H9 (cell line): ENCODE measurements around the gene KRT34. TPM values are rescaled to one million over a fixed set of nuclear protein-coding genes. Genes with fewer than 3 reads are reported as not detected.

ENCODE experiments used
- DNase-seq: peaks from one replicate; pipeline ENCODE4 v3.0.0-alpha.2; 2017
- H2AFZ ChIP-seq: one replicate; pipeline ENCODE4 v1.6.1; 2013; ENCODE audit warnings: mild to moderate bottlenecking, low read length, control low read depth, moderate library complexity
- H2AK5ac ChIP-seq: 2 replicates; pipeline ENCODE4 v1.6.1; 2013; ENCODE audit warnings: low read length, control low read depth, mixed read lengths; ENCODE audit not compliant: insufficient read length
- H2BK120ac ChIP-seq: one replicate; pipeline ENCODE4 v1.6.1; 2013; ENCODE audit warnings: low read depth, mild to moderate bottlenecking, low read length, control low read depth, inconsistent platforms; ENCODE audit not compliant: poor library complexity, severe bottlenecking
- H2BK12ac ChIP-seq: 2 replicates; pipeline ENCODE4 v1.6.1; 2013; ENCODE audit warnings: low read length, control low read depth, mixed read lengths, low read depth; ENCODE audit not compliant: insufficient read length
- H2BK15ac ChIP-seq: 2 replicates; pipeline ENCODE4 v1.6.1; 2013; ENCODE audit warnings: low read depth, low read length, control low read depth
- H2BK20ac ChIP-seq: one replicate; pipeline ENCODE4 v1.6.1; 2013; ENCODE audit warnings: low read depth, mild to moderate bottlenecking, low read length, control low read depth, inconsistent platforms; ENCODE audit not compliant: poor library complexity, severe bottlenecking
- H2BK5ac ChIP-seq: 2 replicates; pipeline ENCODE4 v1.6.1; 2013; ENCODE audit warnings: low read length, control low read depth, mixed read lengths; ENCODE audit not compliant: insufficient read length
- H3K14ac ChIP-seq: 2 replicates; pipeline ENCODE4 v1.6.1; 2013; ENCODE audit warnings: low read length, control low read depth; ENCODE audit not compliant: insufficient read depth
- H3K18ac ChIP-seq: 2 replicates; pipeline ENCODE4 v1.6.1; 2013; ENCODE audit warnings: low read depth, mild to moderate bottlenecking, mixed read lengths, low read length, control low read depth; ENCODE audit not compliant: insufficient read length
- H3K23ac ChIP-seq: 2 replicates; pipeline ENCODE4 v1.6.1; 2013; ENCODE audit warnings: low read length, control low read depth, mixed read lengths, low read depth; ENCODE audit not compliant: insufficient read length
- H3K23me2 ChIP-seq: 2 replicates; pipeline ENCODE4 v1.6.1; 2013; ENCODE audit warnings: low read depth, mild to moderate bottlenecking, mixed read lengths, low read length, control low read depth; ENCODE audit not compliant: insufficient read length, poor library complexity, severe bottlenecking
- H3K27ac ChIP-seq: 2 replicates; pipeline ENCODE4 v1.5.1; 2013; ENCODE audit warnings: low read length, control low read depth, mixed read lengths, low read depth; ENCODE audit not compliant: insufficient read length
- H3K27me3 ChIP-seq: 2 replicates; pipeline ENCODE4 v1.6.1; 2013; ENCODE audit warnings: low read length, control low read depth, inconsistent platforms; ENCODE audit not compliant: insufficient read depth
- H3K4ac ChIP-seq: 2 replicates; pipeline ENCODE4 v1.6.1; 2013; ENCODE audit warnings: low read depth, mild to moderate bottlenecking, control low read depth, inconsistent platforms, low read length, moderate library complexity
- H3K4me1 ChIP-seq: 2 replicates; pipeline ENCODE4 v1.6.1; 2013; ENCODE audit warnings: low read length, control low read depth, inconsistent platforms; ENCODE audit not compliant: insufficient read depth
- H3K4me2 ChIP-seq: 2 replicates; pipeline ENCODE4 v1.6.1; 2013; ENCODE audit warnings: low read length, control low read depth, mixed read lengths; ENCODE audit not compliant: insufficient read length, insufficient read depth
- H3K56ac ChIP-seq: 2 replicates; pipeline ENCODE4 v1.6.1; 2013; ENCODE audit warnings: low read depth, mild to moderate bottlenecking, mixed read lengths, low read length, control low read depth; ENCODE audit not compliant: insufficient read length
- H3K79me1 ChIP-seq: 2 replicates; pipeline ENCODE4 v1.6.1; 2013; ENCODE audit warnings: low read depth, mild to moderate bottlenecking, moderate library complexity, low read length, control low read depth, inconsistent platforms; ENCODE audit not compliant: insufficient read depth, poor library complexity, severe bottlenecking
- H3K79me2 ChIP-seq: 2 replicates; pipeline ENCODE4 v1.6.1; 2013; ENCODE audit warnings: low read length, control low read depth, inconsistent platforms; ENCODE audit not compliant: insufficient read depth
- H3K9ac ChIP-seq: 2 replicates; pipeline ENCODE4 v1.6.1; 2013; ENCODE audit warnings: low read length, control low read depth, mixed read lengths; ENCODE audit not compliant: insufficient read length; ENCODE audit errors: extremely low read depth
- H3K9me3 ChIP-seq: one replicate; pipeline ENCODE4 v1.6.1; 2013; ENCODE audit warnings: low read depth, low read length, inconsistent platforms; ENCODE audit not compliant: control insufficient read depth
- H3T11ph ChIP-seq: one replicate; pipeline ENCODE4 v1.6.1; 2013; ENCODE audit warnings: mild to moderate bottlenecking, low read length, control low read depth, inconsistent platforms
- H4K20me1 ChIP-seq: one replicate; pipeline ENCODE4 v1.6.1; 2013; ENCODE audit not compliant: control insufficient read depth, insufficient read length, insufficient read depth
- H4K5ac ChIP-seq: 2 replicates; pipeline ENCODE4 v1.6.1; 2013; ENCODE audit warnings: low read depth, mild to moderate bottlenecking, mixed read lengths, low read length, control low read depth; ENCODE audit not compliant: insufficient read length
- H4K8ac ChIP-seq: replicated peaks from 2 replicates; pipeline ENCODE4 v1.6.1; 2013; ENCODE audit warnings: low read length, control low read depth, mixed read lengths, low read depth; ENCODE audit not compliant: insufficient read length
- H4K91ac ChIP-seq: 2 replicates; pipeline ENCODE4 v1.6.1; 2013; ENCODE audit warnings: low read depth, mild to moderate bottlenecking, moderate library complexity, mixed read lengths, low read length, control low read depth; ENCODE audit not compliant: insufficient read length
- H3K27ac Mint-ChIP-seq, 3 experiments: 2 replicates in 2 of 3; 3 replicates in 1 of 3; pipeline ENCODE4 v1.8.0; 2020 to 2021; ENCODE audit warnings: mixed read lengths in 3 of 3, mild to moderate bottlenecking in 1 of 3, moderate library complexity in 1 of 3
- H3K27me3 Mint-ChIP-seq: 2 replicates; pipeline ENCODE4 v1.8.0; 2021; ENCODE audit warnings: low read depth, mild to moderate bottlenecking, moderate library complexity, mixed read lengths
- H3K36me3 Mint-ChIP-seq, 3 experiments: 2 replicates in 2 of 3; 3 replicates in 1 of 3; pipeline ENCODE4 v1.8.0; 2020 to 2021; ENCODE audit warnings: low read depth in 3 of 3, mixed read lengths in 3 of 3; ENCODE audit not compliant: insufficient read depth in 1 of 3
- H3K4me1 Mint-ChIP-seq, 2 experiments: 2 replicates each; pipeline ENCODE4 v1.8.0; 2020; ENCODE audit warnings: mixed read lengths in 2 of 2
- H3K4me3 Mint-ChIP-seq, 2 experiments: 2 replicates in 1 of 2; 3 replicates in 1 of 2; pipeline ENCODE4 v1.8.0; 2020 to 2021; ENCODE audit warnings: mild to moderate bottlenecking in 2 of 2, mixed read lengths in 2 of 2, moderate library complexity in 1 of 2
- H3K9me3 Mint-ChIP-seq, 2 experiments: 2 replicates in 1 of 2; 3 replicates in 1 of 2; pipeline ENCODE4 v1.8.0; 2020; ENCODE audit warnings: mild to moderate bottlenecking in 2 of 2, mixed read lengths in 2 of 2, moderate library complexity in 1 of 2
- WGBS: extraction: QIAGEN DNeasy Blood & Tissue Kit; methylation state at CpG from one replicate; pipeline ENCODE4 v1.1.7; 2013; ENCODE audit warnings: missing lambda C conversion rate, low lambda C conversion rate, mixed read lengths; ENCODE audit not compliant: insufficient read length; ENCODE audit errors: extremely low coverage; 5-methylcytosine and 5-hydroxymethylcytosine counted together
- total RNA-seq: library from RNA; stranded (reverse); gene quantifications from 2 replicates; pipeline ENCODE4 v1.2.1, GENCODE V29; 2021
- TF ChIP-seq, protein P1 (sequence below): fragments of 200-600 bp; sonication (generic); conservative IDR thresholded peaks from 3 replicates; pipeline ENCODE4 v1.8.0; 2021; ENCODE audit warnings: antibody characterized with exemption, mild to moderate bottlenecking

The KRT34 gene
- total RNA-seq, 1 experiment from 2014 or later: not detected

DNA sequence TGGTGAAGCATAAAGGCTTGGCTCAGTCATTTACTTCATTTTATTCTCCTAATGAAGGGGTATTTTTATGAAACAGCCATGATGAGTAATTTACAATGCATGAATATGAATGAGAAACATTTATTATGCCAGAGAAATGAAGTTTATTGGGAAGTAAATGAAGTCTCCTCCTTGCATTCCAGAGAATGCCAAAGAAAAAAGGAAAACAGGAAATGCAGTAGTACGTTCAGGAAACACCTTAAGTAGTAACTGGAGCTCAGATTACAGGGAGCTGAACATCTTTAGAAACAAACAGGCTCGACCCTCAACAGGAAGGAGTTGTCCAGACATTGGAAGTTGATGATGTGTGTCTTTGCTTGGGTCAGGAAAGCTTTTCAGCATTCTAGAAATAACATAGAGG is 4.6 kb downstream of the KRT34 start:
- H3K79me1 ChIP-seq: no peaks in the 10 kb centered on the region
- no CpG with 5 or more reads among the region's 2 CpGs for WGBS
- H3K4ac ChIP-seq: no peak overlapping the region
- H3K23me2 ChIP-seq: no peaks in the 10 kb centered on the region
- peaks cover 7% of the 10 kb centered on the region; the same call in 1 of the 2 replicates for H3K4me1 ChIP-seq
- no peaks in the 10 kb centered on the region for H3K9me3 ChIP-seq
- no peak overlapping the region for H3T11ph ChIP-seq
- no peak overlapping the region for H2BK12ac ChIP-seq
- no peak overlapping the region for H3K4me3 Mint-ChIP-seq
- H4K91ac ChIP-seq: no peak overlapping the region
- TF ChIP-seq, protein P1, sequence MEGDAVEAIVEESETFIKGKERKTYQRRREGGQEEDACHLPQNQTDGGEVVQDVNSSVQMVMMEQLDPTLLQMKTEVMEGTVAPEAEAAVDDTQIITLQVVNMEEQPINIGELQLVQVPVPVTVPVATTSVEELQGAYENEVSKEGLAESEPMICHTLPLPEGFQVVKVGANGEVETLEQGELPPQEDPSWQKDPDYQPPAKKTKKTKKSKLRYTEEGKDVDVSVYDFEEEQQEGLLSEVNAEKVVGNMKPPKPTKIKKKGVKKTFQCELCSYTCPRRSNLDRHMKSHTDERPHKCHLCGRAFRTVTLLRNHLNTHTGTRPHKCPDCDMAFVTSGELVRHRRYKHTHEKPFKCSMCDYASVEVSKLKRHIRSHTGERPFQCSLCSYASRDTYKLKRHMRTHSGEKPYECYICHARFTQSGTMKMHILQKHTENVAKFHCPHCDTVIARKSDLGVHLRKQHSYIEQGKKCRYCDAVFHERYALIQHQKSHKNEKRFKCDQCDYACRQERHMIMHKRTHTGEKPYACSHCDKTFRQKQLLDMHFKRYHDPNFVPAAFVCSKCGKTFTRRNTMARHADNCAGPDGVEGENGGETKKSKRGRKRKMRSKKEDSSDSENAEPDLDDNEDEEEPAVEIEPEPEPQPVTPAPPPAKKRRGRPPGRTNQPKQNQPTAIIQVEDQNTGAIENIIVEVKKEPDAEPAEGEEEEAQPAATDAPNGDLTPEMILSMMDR: no peak
- no peak overlapping the region for H2BK20ac ChIP-seq
- H3K79me2 ChIP-seq: no peaks in the 10 kb centered on the region
- H4K20me1 ChIP-seq: no peaks in the 10 kb centered on the region
- no peak overlapping the region for H2BK120ac ChIP-seq
- H3K23ac ChIP-seq: no peak overlapping the region
- H2AK5ac ChIP-seq: no peak overlapping the region
- no peak overlapping the region for H3K27ac ChIP-seq
- H3K4me1 Mint-ChIP-seq: peaks cover 0 to 6% of the 10 kb centered on the region in 2 experiments; a peak in 2 of 4 replicates
- H4K5ac ChIP-seq: no peak overlapping the region
- H2AFZ ChIP-seq: no peak overlapping the region
- no peak for DNase-seq
- H3K27me3 ChIP-seq: no peaks in the 10 kb centered on the region
- no peak overlapping the region for H3K18ac ChIP-seq
- peaks cover 9% of the 10 kb centered on the region for H3K27me3 Mint-ChIP-seq
- H3K9ac ChIP-seq: no peak overlapping the region
- no peak overlapping the region for H3K14ac ChIP-seq
- H4K8ac ChIP-seq: no peak overlapping the region
- no peak overlapping the region for H3K56ac ChIP-seq
- H3K9me3 Mint-ChIP-seq: peaks cover 0 to 6% of the 10 kb centered on the region in 2 experiments; a peak in 3 of 5 replicates
- H2BK5ac ChIP-seq: no peak overlapping the region
- H3K36me3 Mint-ChIP-seq: peaks cover 0 to 2% (median 0%) of the 10 kb centered on the region in 3 experiments; a peak in 1 of 7 replicates
- no peak overlapping the region for H3K4me2 ChIP-seq
- no peak overlapping the region for H2BK15ac ChIP-seq
- no peak overlapping the region; a peak in 1 of 7 replicates for H3K27ac Mint-ChIP-seq
